NCI-H128 (cell line): ENCODE data around the gene SUPT3H.
"Not testable (repeated sequence)": the region's sequence is repeated elsewhere in the genome, so short reads cannot be mapped to it uniquely, and the experiment has no call there.

Experiments
- DNase-seq: peaks from one replicate; lab custom pipeline; 2025; ENCODE audit not compliant: unreplicated experiment; lab: John Stamatoyannopoulos, UW

SUPT3H gene

GRCh38 chr6:45326698-45327417, 50.9 kb downstream of the SUPT3H start:
- no peak for DNase-seq

- DNase-seq = no peak
These were observed 54.0 kb downstream of the SUPT3H start for GRCh38 chr6:45323656-45324224.

DNA sequence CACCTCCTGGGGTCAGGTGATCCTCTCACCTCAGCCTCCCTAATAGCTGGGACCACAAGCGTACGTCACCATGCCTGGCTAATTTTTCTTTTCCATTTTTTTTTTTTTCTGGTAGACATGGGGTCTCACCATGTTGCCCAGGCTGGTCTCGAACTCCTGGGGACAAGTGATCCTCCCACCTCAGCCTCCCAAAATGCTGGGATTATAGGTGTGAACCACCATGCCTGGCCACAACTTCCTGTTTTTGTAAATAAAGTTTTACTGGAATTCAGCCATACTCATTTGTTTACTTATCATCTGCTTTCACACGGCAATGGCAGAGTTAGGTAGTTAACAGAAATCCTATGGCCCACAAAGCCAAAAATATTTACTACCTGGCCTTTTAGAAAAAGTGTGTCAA, 57.4 kb downstream of the SUPT3H start:
- no peak for DNase-seq

DNA sequence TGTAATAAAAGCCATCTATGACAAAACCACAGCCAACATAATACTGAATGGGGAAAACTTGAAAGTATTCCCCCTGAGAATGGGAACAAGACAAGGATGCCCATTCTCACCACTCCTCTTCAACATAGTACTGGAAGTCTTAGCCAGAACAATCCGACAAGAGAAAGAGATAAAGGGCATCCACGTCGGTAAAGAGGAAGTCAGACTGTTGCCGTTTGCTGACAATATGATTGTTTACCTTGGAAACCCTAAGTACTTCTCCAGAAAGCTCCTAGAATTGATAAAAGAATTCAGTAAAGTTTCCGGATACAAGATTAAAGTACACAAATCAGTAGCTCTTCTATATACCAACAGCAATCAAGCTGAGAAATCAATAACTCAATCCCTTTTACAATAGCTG, 63.6 kb downstream of the SUPT3H start:
- DNase-seq = no peak

GRCh38 chr6:45310118-45310788, 67.5 kb downstream of the SUPT3H start:
- DNase-seq = no peak

DNA sequence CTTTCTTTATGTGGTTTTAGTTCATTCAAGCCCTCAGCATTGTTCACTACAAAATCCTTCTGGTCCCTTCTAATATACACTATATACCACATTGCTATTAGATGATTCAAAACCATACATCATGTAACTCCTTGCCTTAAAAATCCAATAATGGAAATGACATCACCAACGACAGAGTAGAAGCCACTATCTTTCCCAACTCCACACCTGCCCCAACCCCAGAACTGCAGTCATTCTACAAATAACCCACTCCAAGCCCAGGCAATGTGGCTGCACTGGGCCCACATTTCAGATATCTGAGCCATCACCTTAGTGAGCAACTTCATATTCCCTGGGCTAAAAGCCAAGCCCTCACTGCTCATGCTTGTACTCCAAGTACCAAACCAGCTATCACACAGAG, 72.2 kb downstream of the SUPT3H start:
- DNase-seq = no peak

DNA sequence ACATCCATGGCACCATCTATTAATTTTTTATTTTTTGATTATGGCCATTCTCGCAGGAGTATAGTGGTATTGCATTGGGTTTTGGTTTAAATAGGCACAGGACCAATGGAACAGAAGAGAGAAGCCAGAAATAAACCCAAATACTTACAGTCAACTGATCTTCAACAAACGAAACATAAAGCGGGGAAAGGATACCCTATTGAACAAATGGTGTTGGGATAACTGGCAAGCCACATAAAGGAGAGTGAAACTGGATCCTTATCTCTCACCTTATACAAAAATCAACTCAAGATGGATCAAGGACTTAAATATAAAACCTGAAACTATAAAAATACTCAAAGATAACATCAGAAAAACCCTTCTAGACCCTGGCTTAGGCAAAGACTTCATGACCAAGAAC, 74.9 kb downstream of the SUPT3H start:
- DNase-seq = no peak

DNA sequence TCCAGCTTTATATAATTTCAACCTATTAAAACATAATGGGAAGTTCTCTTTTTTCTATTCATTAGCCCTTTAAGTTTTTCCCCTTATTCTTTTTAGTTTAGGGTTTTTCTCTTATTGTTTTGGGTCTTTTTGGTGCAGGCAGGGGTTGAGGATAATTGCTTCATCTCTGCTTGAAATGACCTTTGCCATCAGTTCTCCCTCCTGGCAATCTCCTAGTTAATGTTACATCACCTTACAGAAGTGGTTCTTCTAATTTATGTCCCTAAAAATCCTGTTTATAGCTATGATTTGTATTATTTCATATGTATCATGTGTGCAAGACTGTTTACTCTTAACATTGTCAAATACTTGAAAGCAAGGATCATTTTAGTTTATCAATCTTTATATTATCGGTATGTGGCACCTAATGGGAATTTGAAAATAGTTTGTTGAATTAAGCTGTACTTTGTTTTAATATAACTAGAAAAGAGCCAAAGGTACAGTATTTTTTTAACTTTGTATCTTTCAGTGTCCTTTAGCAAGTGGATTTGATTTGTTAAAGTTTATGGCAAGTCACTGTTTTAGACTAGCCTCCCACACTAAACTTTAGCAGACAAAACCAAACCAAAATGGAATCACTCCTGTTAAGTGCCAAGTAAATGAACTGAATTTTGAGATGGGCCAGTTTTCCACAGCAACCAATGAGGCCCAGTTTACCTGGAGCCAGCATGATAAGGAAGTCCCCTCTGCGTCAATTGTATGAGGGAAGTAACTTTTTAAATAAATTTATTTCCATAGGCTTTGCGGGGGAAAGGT, 76.2 kb downstream of the SUPT3H start:
- DNase-seq = no peak

DNA sequence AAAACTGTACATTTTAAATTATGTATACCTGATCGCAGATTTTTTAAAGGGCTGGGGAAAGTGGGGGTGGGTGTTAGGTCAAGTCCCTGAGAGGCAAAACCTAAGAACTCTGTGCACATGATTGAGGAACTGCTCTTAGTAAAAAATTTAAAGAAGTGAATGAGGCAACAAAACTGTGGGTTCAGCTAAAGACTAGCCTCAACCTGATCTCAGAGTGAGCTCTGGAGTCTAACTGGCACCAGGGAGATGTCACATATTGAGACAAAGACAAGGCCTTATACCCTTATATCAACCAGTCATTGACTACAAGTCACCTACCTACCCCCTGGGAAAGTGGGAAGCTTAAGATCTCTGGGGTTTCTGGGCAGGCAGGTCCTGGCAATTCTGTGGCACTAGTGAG, 77.0 kb downstream of the SUPT3H start:
- no peak for DNase-seq

GRCh38 chr6:45299096-45299581, 78.6 kb downstream of the SUPT3H start:
- no peak for DNase-seq

DNA sequence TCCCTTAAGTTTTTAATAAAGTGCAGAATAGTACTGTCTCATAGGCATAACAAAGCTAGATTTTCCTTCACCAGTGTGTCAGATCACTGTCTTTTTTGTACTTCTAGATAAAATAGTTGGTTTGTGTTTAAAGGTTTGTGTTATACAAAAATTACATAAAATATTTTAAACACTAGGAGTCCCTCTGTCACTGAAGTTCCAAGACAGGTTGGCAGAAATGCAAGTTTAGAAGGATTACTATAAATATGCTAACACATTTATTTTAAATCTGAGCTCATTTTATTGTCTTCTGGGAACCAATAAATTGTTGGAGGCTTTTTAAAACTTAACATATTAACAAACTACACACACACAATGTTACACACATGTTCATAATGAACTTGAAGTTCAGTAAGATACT, 80.4 kb downstream of the SUPT3H start:
- DNase-seq = no peak

GRCh38 chr6:45294065-45294701, 83.6 kb downstream of the SUPT3H start:
- DNase-seq = not testable (repeated sequence)

DNA sequence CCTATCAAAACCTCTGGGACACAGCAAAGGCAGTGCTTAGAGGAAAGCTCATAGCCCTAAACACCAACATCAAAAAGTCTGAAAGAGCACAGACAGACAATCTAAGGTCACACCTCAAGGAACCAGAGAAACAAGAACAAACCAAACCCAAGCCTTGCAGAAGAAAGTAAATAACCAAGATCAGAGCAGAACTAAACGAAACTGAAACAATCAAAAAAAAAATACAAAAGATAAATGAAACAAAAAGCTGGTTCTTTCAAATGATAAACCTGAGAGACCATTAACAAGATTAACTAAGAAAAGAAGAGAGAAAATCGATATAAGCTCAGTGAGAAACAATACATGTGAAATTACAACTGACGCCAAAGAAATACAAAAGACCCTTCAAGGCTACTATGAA, 84.4 kb downstream of the SUPT3H start:
- no peak for DNase-seq

- no peak for DNase-seq
These were observed 87.8 kb downstream of the SUPT3H start for GRCh38 chr6:45289751-45290514.

- DNase-seq = not testable (repeated sequence)
These were observed 91.0 kb downstream of the SUPT3H start for GRCh38 chr6:45286707-45287106.

DNA sequence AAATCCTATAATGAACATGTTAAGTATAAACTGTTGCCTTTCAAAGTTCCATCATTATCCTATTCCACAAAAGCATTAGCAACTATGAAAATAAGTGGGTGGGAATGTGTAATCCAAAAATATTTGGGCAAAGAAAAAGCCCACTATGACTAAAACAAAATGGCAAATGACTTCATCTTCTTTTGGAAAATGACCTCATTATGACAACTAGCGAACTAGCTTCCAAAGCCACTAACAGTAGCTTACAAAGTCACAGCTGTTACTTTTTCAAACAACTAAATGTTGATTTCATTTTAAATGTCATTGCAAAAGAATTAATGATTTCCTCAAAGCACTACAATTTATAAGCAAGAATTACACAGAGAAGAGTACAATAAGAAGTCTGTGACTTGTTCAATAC, 99.4 kb downstream of the SUPT3H start:
- no peak for DNase-seq

DNA sequence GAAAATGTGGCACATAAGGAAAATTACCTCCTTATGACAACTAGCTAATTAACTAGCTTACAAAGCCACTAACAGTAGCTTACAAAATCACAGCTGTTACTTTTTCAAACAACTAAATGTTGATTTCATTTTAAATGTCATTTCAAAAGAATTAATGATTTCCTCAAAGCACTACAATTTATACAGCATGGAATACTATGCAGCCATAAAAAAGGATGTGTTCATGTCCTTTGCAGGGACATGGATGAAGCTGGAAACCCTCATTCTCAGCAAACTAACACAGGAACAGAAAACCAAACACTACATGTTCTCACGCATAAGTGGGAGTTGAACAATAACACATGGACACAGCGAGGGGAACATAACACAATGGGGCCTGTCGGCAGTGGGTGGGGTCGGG, 100.0 kb downstream of the SUPT3H start:
- not testable (repeated sequence) for DNase-seq

DNA sequence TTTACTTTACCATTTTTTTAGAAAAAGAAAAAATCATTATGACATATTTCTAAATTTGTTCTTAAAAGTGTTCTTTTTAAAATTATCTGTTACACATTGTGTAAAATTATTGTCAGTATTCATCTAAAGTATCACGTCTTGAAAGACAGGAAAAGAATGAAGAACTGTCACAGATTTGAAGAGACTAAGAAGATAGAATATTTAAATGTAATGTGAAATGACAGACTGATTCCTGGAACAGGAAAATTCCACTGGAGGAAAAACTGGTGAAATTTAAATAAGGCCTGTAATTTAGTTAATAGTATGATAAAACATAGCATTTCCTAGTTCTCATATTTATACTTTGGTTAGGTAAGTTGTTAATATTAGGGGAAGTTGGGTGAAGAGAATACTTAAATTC, 102.4 kb downstream of the SUPT3H start:
- no peak for DNase-seq

GRCh38 chr6:45272626-45273025, 105.1 kb downstream of the SUPT3H start:
- no peak for DNase-seq

- DNase-seq = no peak
These were observed 112.5 kb downstream of the SUPT3H start for GRCh38 chr6:45265246-45265645.
